Measurements from ENCODE around the gene SLC35F1. TPM values are rescaled to one million over a fixed set of nuclear protein-coding genes. Genes with fewer than 3 reads are reported as not detected.
"Not testable (repeated sequence)": the region's sequence is repeated elsewhere in the genome, so short reads cannot be mapped to it uniquely, and the experiment has no call there.

SLC35F1 gene
- total and polyA plus RNA-seq, 4 donors: 27.8 to 68.7 (median 61.5) TPM

- Histone ChIP-seq H3K9me3 (ENCODE audit: control insufficient read depth, insufficient read depth, low read length) (no peaks in the 10 kb centered on the region), H3K27ac (ENCODE audit: low read depth, low read length) (no peak overlapping the region), H3K27me3 (ENCODE audit: control insufficient read depth, insufficient read depth, low read length) (no peaks in the 10 kb centered on the region), H3K36me3 (ENCODE audit: control insufficient read depth, insufficient read depth, low read length) (no peaks in the 10 kb centered on the region), H3K4me1 (ENCODE audit: control insufficient read depth, insufficient read depth, low read length) (no peaks in the 10 kb centered on the region), H3K4me3 (ENCODE audit: low read depth, low read length) (no peak overlapping the region)
- 90% methylated on average over 3 of the region's 5 CpGs for WGBS (ENCODE audit: insufficient coverage)
- DNase-seq (ENCODE audit: low read depth in 4 of 6, low spot score in 6 of 6): no peak
These were observed 31.4 kb downstream of the SLC35F1 start for GRCh38 chr6:117938311-117938995.

GRCh38 chr6:117947234-117947633, 40.2 kb downstream of the SLC35F1 start:
- H3K27me3 ChIP-seq (ENCODE audit: control insufficient read depth, insufficient read depth, low read length): no peaks in the 10 kb centered on the region
- H3K27ac ChIP-seq (ENCODE audit: low read depth, low read length): no peak overlapping the region
- 71% methylated on average over 1 of the region's 1 CpG for WGBS (ENCODE audit: insufficient coverage)
- DNase-seq (ENCODE audit: low read depth in 4 of 6, low spot score in 6 of 6): no peak
- H3K9me3 ChIP-seq (ENCODE audit: control insufficient read depth, insufficient read depth, low read length): no peaks in the 10 kb centered on the region
- no peaks in the 10 kb centered on the region for H3K36me3 ChIP-seq (ENCODE audit: control insufficient read depth, insufficient read depth, low read length)
- peaks cover 6% of the 10 kb centered on the region for H3K4me1 ChIP-seq (ENCODE audit: control insufficient read depth, insufficient read depth, low read length)
- no peak overlapping the region for H3K4me3 ChIP-seq (ENCODE audit: low read depth, low read length)

GRCh38 chr6:117951783-117952182, 44.7 kb downstream of the SLC35F1 start:
- Histone ChIP-seq H3K27me3 (ENCODE audit: control insufficient read depth, insufficient read depth, low read length) (no peaks in the 10 kb centered on the region), H3K4me1 (ENCODE audit: control insufficient read depth, insufficient read depth, low read length) (peaks cover 9% of the 10 kb centered on the region), H3K27ac (ENCODE audit: low read depth, low read length) (peak overlapping the region; percentile 18), H3K4me3 (ENCODE audit: low read depth, low read length) (no peak overlapping the region), H3K36me3 (ENCODE audit: control insufficient read depth, insufficient read depth, low read length) (no peaks in the 10 kb centered on the region), H3K9me3 (ENCODE audit: control insufficient read depth, insufficient read depth, low read length) (no peaks in the 10 kb centered on the region)
- peak in 4 of 6 donors; percentile 42 to 86 (median 65) for DNase-seq (ENCODE audit: low read depth in 4 of 6, low spot score in 6 of 6)
- WGBS (ENCODE audit: insufficient coverage): 4% methylated on average over 3 of the region's 3 CpGs

- H3K9me3 ChIP-seq (ENCODE audit: control insufficient read depth, insufficient read depth, low read length): no peaks in the 10 kb centered on the region
- no peaks in the 10 kb centered on the region for H3K27me3 ChIP-seq (ENCODE audit: control insufficient read depth, insufficient read depth, low read length)
- DNase-seq (ENCODE audit: low read depth in 4 of 6, low spot score in 6 of 6): peak in 1 of 6 donors; percentile 63
- H3K36me3 ChIP-seq (ENCODE audit: control insufficient read depth, insufficient read depth, low read length): no peaks in the 10 kb centered on the region
- peaks cover 11% of the 10 kb centered on the region for H3K4me1 ChIP-seq (ENCODE audit: control insufficient read depth, insufficient read depth, low read length)
- no peak overlapping the region for H3K4me3 ChIP-seq (ENCODE audit: low read depth, low read length)
- H3K27ac ChIP-seq (ENCODE audit: low read depth, low read length): no peak overlapping the region
- 40% methylated on average over 1 of the region's 2 CpGs for WGBS (ENCODE audit: insufficient coverage)
These were observed 48.7 kb downstream of the SLC35F1 start for GRCh38 chr6:117955684-117956256.

GRCh38 chr6:117956386-117956785, 49.3 kb downstream of the SLC35F1 start:
- Histone ChIP-seq H3K4me3 (ENCODE audit: low read depth, low read length) (no peak overlapping the region), H3K27me3 (ENCODE audit: control insufficient read depth, insufficient read depth, low read length) (no peaks in the 10 kb centered on the region), H3K4me1 (ENCODE audit: control insufficient read depth, insufficient read depth, low read length) (peaks cover 11% of the 10 kb centered on the region), H3K9me3 (ENCODE audit: control insufficient read depth, insufficient read depth, low read length) (no peaks in the 10 kb centered on the region), H3K36me3 (ENCODE audit: control insufficient read depth, insufficient read depth, low read length) (no peaks in the 10 kb centered on the region), H3K27ac (ENCODE audit: low read depth, low read length) (peak overlapping the region; percentile 44)
- DNase-seq (ENCODE audit: low read depth in 4 of 6, low spot score in 6 of 6): peak; percentile 67 to 93 (median 77)
- 19% methylated on average over 3 of the region's 5 CpGs for WGBS (ENCODE audit: insufficient coverage)

GRCh38 chr6:117958536-117958935, 51.5 kb downstream of the SLC35F1 start:
- no CpG with 5 or more reads among the region's 3 CpGs for WGBS (ENCODE audit: insufficient coverage)
- no peaks in the 10 kb centered on the region for H3K27me3 ChIP-seq (ENCODE audit: control insufficient read depth, insufficient read depth, low read length)
- H3K36me3 ChIP-seq (ENCODE audit: control insufficient read depth, insufficient read depth, low read length): no peaks in the 10 kb centered on the region
- H3K4me1 ChIP-seq (ENCODE audit: control insufficient read depth, insufficient read depth, low read length): peaks cover 6% of the 10 kb centered on the region
- H3K4me3 ChIP-seq (ENCODE audit: low read depth, low read length): no peak overlapping the region
- H3K9me3 ChIP-seq (ENCODE audit: control insufficient read depth, insufficient read depth, low read length): no peaks in the 10 kb centered on the region
- H3K27ac ChIP-seq (ENCODE audit: low read depth, low read length): no peak overlapping the region
- DNase-seq (ENCODE audit: low read depth in 4 of 6, low spot score in 6 of 6): no peak

GRCh38 chr6:117960877-117961276, 53.8 kb downstream of the SLC35F1 start:
- Histone ChIP-seq H3K27me3 (ENCODE audit: control insufficient read depth, insufficient read depth, low read length) (no peaks in the 10 kb centered on the region), H3K36me3 (ENCODE audit: control insufficient read depth, insufficient read depth, low read length) (no peaks in the 10 kb centered on the region), H3K9me3 (ENCODE audit: control insufficient read depth, insufficient read depth, low read length) (no peaks in the 10 kb centered on the region), H3K27ac (ENCODE audit: low read depth, low read length) (no peak overlapping the region), H3K4me3 (ENCODE audit: low read depth, low read length) (no peak overlapping the region), H3K4me1 (ENCODE audit: control insufficient read depth, insufficient read depth, low read length) (peaks cover 6% of the 10 kb centered on the region)
- WGBS (ENCODE audit: insufficient coverage): 50% methylated on average over 1 of the region's 1 CpG
- no peak for DNase-seq (ENCODE audit: low read depth in 4 of 6, low spot score in 6 of 6)

GRCh38 chr6:117961301-117961700, 54.2 kb downstream of the SLC35F1 start:
- Histone ChIP-seq H3K27ac (ENCODE audit: low read depth, low read length) (no peak overlapping the region), H3K27me3 (ENCODE audit: control insufficient read depth, insufficient read depth, low read length) (no peaks in the 10 kb centered on the region), H3K9me3 (ENCODE audit: control insufficient read depth, insufficient read depth, low read length) (no peaks in the 10 kb centered on the region), H3K4me1 (ENCODE audit: control insufficient read depth, insufficient read depth, low read length) (peaks cover 3% of the 10 kb centered on the region), H3K36me3 (ENCODE audit: control insufficient read depth, insufficient read depth, low read length) (no peaks in the 10 kb centered on the region), H3K4me3 (ENCODE audit: low read depth, low read length) (no peak overlapping the region)
- no peak for DNase-seq (ENCODE audit: low read depth in 4 of 6, low spot score in 6 of 6)
- WGBS (ENCODE audit: insufficient coverage): 50% methylated on average over 2 of the region's 3 CpGs

GRCh38 chr6:117965763-117966162, 58.7 kb downstream of the SLC35F1 start:
- not testable (repeated sequence) for H3K27me3 ChIP-seq (ENCODE audit: control insufficient read depth, insufficient read depth, low read length); H3K9me3 ChIP-seq (ENCODE audit: control insufficient read depth, insufficient read depth, low read length); H3K27ac ChIP-seq (ENCODE audit: low read depth, low read length); H3K4me1 ChIP-seq (ENCODE audit: control insufficient read depth, insufficient read depth, low read length); H3K4me3 ChIP-seq (ENCODE audit: low read depth, low read length); H3K36me3 ChIP-seq (ENCODE audit: control insufficient read depth, insufficient read depth, low read length); DNase-seq (ENCODE audit: low read depth in 4 of 6, low spot score in 6 of 6)
- WGBS (ENCODE audit: insufficient coverage): 67% methylated on average over 1 of the region's 7 CpGs

- Histone ChIP-seq H3K9me3 (ENCODE audit: control insufficient read depth, insufficient read depth, low read length) (peaks cover 5% of the 10 kb centered on the region), H3K27me3 (ENCODE audit: control insufficient read depth, insufficient read depth, low read length) (no peaks in the 10 kb centered on the region), H3K27ac (ENCODE audit: low read depth, low read length) (no peak overlapping the region), H3K4me1 (ENCODE audit: control insufficient read depth, insufficient read depth, low read length) (no peaks in the 10 kb centered on the region), H3K36me3 (ENCODE audit: control insufficient read depth, insufficient read depth, low read length) (no peaks in the 10 kb centered on the region), H3K4me3 (ENCODE audit: low read depth, low read length) (no peak overlapping the region)
- DNase-seq (ENCODE audit: low read depth in 4 of 6, low spot score in 6 of 6): no peak
These were observed 64.6 kb downstream of the SLC35F1 start for GRCh38 chr6:117971637-117972036.
